Sigmoid colon (tissue), 7 donors: ENCODE data around the gene ZWINT. TPM values are rescaled to one million over a fixed set of nuclear protein-coding genes. Genes with fewer than 3 reads are reported as not detected.

Experiments
- DNase-seq: peaks from one replicate; pipeline ENCODE4 v3.0.0-alpha.2; 2019
- H3K27ac ChIP-seq, 4 donors: fragments of 200-600 bp; sonication (generic); one replicate each; pipeline ENCODE4 v1.5.1; 2016 to 2019; ENCODE audit warnings: mild to moderate bottlenecking in 1 of 4
- H3K27me3 ChIP-seq, 3 donors: fragments of 200-600 bp; sonication (generic); one replicate each; pipeline ENCODE4 v1.5.1; 2019; ENCODE audit warnings: mild to moderate bottlenecking in 1 of 3
- H3K36me3 ChIP-seq, 4 donors: fragments of 200-600 bp; sonication (generic); one replicate each; pipeline ENCODE4 v1.5.1; 2016 to 2019
- H3K4me1 ChIP-seq, 4 donors: fragments of 200-600 bp; sonication (generic); one replicate each; pipeline ENCODE4 v1.5.1; 2017 to 2019
- H3K4me3 ChIP-seq, 4 donors: fragments of 200-600 bp; sonication (generic); one replicate each; pipeline ENCODE4 v1.5.1; 2017 to 2019; ENCODE audit warnings: mild to moderate bottlenecking in 2 of 4, moderate library complexity in 1 of 4
- H3K9me3 ChIP-seq, 4 donors: fragments of 200-600 bp in 3 of 4; sonication (generic) in 3 of 4; one replicate each; pipeline versions ENCODE4 v1.5.1 to v1.6.1; 2013 to 2019
- CTCF ChIP-seq, 4 experiments: fragments of 450-650 bp in 3 of 4; fragments of 200-600 bp in 1 of 4; IDR thresholded peaks; one replicate each; pipeline ENCODE4 v1.5.1; 2016 to 2019; ENCODE audit warnings: antibody characterized with exemption in 4 of 4, mild to moderate bottlenecking in 3 of 4, moderate library complexity in 2 of 4
- EP300 ChIP-seq, 4 donors: sonication (generic); formaldehyde crosslinking; IDR thresholded peaks; one replicate each; pipeline ENCODE4 v1.6.1; 2017; ENCODE audit warnings: antibody characterized with exemption in 4 of 4
- POLR2A ChIP-seq, 2 donors: fragments of 450-650 bp; IDR thresholded peaks; one replicate each; pipeline ENCODE4 v1.6.1; 2016; ENCODE audit warnings: antibody characterized with exemption in 2 of 2, mild to moderate bottlenecking in 2 of 2, moderate library complexity in 2 of 2
- POLR2AphosphoS5 ChIP-seq, 4 donors: sonication (generic); formaldehyde crosslinking; IDR thresholded peaks; one replicate each; pipeline ENCODE4 v1.6.1; 2017; ENCODE audit warnings: antibody characterized with exemption in 4 of 4
- WGBS, 2 donors: extraction: QIAGEN DNeasy Blood & Tissue Kit; methylation state at CpG; one replicate each; pipeline ENCODE4 v1.1.7; 2013; 5-methylcytosine and 5-hydroxymethylcytosine counted together
- intact Hi-C: fragments of 100-400 bp; cut with DNase I; formaldehyde crosslinking; loops from one replicate; pipeline ENCODE4 v1.15.1; 2023
- polyA plus RNA-seq, 3 donors: library from polyadenylated mRNA; stranded (reverse); fragments of 200-250 nt; gene quantifications; one replicate each; pipeline ENCODE4 v1.2.3, GENCODE V29; 2013
- total RNA-seq, 4 donors: library from RNA; depleted of rRNA; stranded (reverse); fragments of >200 nt; gene quantifications; one replicate each; pipeline ENCODE4 v1.1.0, GENCODE V29; 2016
- donor health status: healthy with polysubstance abuse.
- donor health status: Bipolar disorder and iron deficiency.
- donor health status: healthy.

Gene ZWINT
- 1 to 10 TPM in 2 of 4 donors, under 1 TPM in 1, not detected in 1; 0.66 to 5.7 (median 2.9) TPM for total RNA-seq
- polyA plus RNA-seq = 10 to 100 TPM; 13.8 to 39.8 (median 25.9) TPM

GRCh38 chr10:56360967-56361612 lies at the start of gene ZWINT:
Gene ZWINT (minus strand): TSS chr10:56361259. CDS start chr10:56361236, 23 bp downstream.
- Histone ChIP-seq H3K9me3 (no peaks in the 10 kb centered on the region), H3K4me1 (peaks cover 0 to 14% (median 8%) of the 10 kb centered on the region in 4 donors), H3K4me3 (peak within 1 kb of the TSS; percentile 48 to 64 (median 56)), H3K27ac (peak within 1 kb of the TSS; percentile 61 to 69 (median 65)), H3K27me3 (no peaks in the 10 kb centered on the region), H3K36me3 (no peaks in the 10 kb centered on the region)
- intact Hi-C loops = no loop called here
- no peak for TF ChIP-seq POLR2A (IDR thresholded peaks at IDR 0.05)
- TF ChIP-seq POLR2AphosphoS5 (IDR thresholded peaks at IDR 0.05) = peak in 2 of 4 donors; percentile 15 to 41
- DNase-seq = peak; percentile 96
- 0% methylated on average over 44 of the region's 44 CpGs for WGBS, 2 donors

GRCh38 chr10:56383806-56384205 lies 22.7 kb upstream of the ZWINT start:
- no peaks in the 10 kb centered on the region for H3K36me3 ChIP-seq
- no peak overlapping the region for H3K27ac ChIP-seq
- DNase-seq = no peak
- H3K4me1 ChIP-seq = no peaks in the 10 kb centered on the region
- intact Hi-C loops = no loop called here
- H3K27me3 ChIP-seq = no peaks in the 10 kb centered on the region
- TF ChIP-seq CTCF (IDR thresholded peaks at IDR 0.05) (no peak), POLR2A (IDR thresholded peaks at IDR 0.05) (no peak), POLR2AphosphoS5 (IDR thresholded peaks at IDR 0.05) (no peak), EP300 (IDR thresholded peaks at IDR 0.05) (no peak)
- no peak overlapping the region for H3K4me3 ChIP-seq
- H3K9me3 ChIP-seq = no peaks in the 10 kb centered on the region

GRCh38 chr10:56370217-56371113 lies 9.4 kb upstream of the ZWINT start:
- Histone ChIP-seq H3K4me3 (no peak overlapping the region), H3K9me3 (peaks cover 0 to 12% (median 9%) of the 10 kb centered on the region in 4 donors)
- 93 to 94% methylated on average over 7 of the region's 7 CpGs for WGBS, 2 donors

GRCh38 chr10:56360583-56360966 lies 484 bp downstream of the ZWINT start:
- Histone ChIP-seq H3K27me3 (no peaks in the 10 kb centered on the region), H3K27ac (peak overlapping the region in 1 of 4 donors; percentile 24), H3K4me3 (peak overlapping the region; percentile 41 to 64 (median 56)), H3K4me1 (peaks cover 0 to 14% (median 8%) of the 10 kb centered on the region in 4 donors), H3K9me3 (no peaks in the 10 kb centered on the region), H3K36me3 (no peaks in the 10 kb centered on the region)
- no peak for DNase-seq
- intact Hi-C loops = no loop called here
- 5 to 12% methylated on average over 6 of the region's 6 CpGs for WGBS, 2 donors
- TF ChIP-seq CTCF (IDR thresholded peaks at IDR 0.05) (no peak), POLR2AphosphoS5 (IDR thresholded peaks at IDR 0.05) (no peak), POLR2A (IDR thresholded peaks at IDR 0.05) (no peak), EP300 (IDR thresholded peaks at IDR 0.05) (no peak)

More at GRCh38 chr10:56370217-56371113, 9.4 kb upstream of the ZWINT start:
- no peak overlapping the region for H3K27ac ChIP-seq
- no peak for TF ChIP-seq POLR2AphosphoS5 (IDR thresholded peaks at IDR 0.05)
- TF ChIP-seq CTCF (IDR thresholded peaks at IDR 0.05) = no peak
- no peak for TF ChIP-seq POLR2A (IDR thresholded peaks at IDR 0.05)
- TF ChIP-seq EP300 (IDR thresholded peaks at IDR 0.05) = no peak
- H3K4me1 ChIP-seq = no peaks in the 10 kb centered on the region
- intact Hi-C loops = no loop called here
- DNase-seq = no peak
- H3K27me3 ChIP-seq = no peaks in the 10 kb centered on the region
- H3K36me3 ChIP-seq = no peaks in the 10 kb centered on the region

DNA sequence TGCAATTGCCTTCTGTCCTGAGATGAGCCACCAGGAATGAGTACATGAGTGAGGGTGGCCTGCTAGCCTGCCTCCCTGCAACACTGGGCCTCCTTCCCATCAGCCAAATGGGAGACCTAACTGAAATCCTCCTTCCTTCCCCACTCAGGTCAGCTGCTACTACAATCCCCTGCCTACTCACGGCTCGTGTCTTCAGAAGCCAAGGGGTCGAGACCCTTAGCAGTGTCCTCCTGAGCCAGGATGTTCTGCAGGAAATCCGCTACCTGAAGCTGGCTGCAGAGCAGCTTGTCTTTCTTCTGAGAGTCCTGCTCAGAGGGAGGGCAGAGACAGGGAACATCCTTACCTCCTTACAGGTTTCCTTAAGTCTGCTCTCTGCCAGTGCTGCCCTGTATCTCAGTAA lies 1.2 kb downstream of the ZWINT start:
- peaks cover 0 to 14% (median 8%) of the 10 kb centered on the region in 4 donors for H3K4me1 ChIP-seq
- no peaks in the 10 kb centered on the region for H3K27me3 ChIP-seq
- 89 to 90% methylated on average over 4 of the region's 4 CpGs for whole genome bisulfite sequencing, 2 donors
- no peaks in the 10 kb centered on the region for H3K36me3 ChIP-seq
- no peak for DNase-seq
- intact Hi-C loops = no loop called here
- H3K27ac ChIP-seq = no peak overlapping the region
- TF ChIP-seq EP300 (IDR thresholded peaks at IDR 0.05) (no peak), CTCF (IDR thresholded peaks at IDR 0.05) (no peak), POLR2A (IDR thresholded peaks at IDR 0.05) (no peak), POLR2AphosphoS5 (IDR thresholded peaks at IDR 0.05) (no peak)
- no peak overlapping the region for H3K4me3 ChIP-seq
- no peaks in the 10 kb centered on the region for H3K9me3 ChIP-seq
